GM21529 (cell line): Measurements from ENCODE around the gene SH3PXD2B.
A peak's percentile ranks its signal among the peaks of the same experiment; 100 is the strongest.
"Not testable (repeated sequence)": the region's sequence is repeated elsewhere in the genome, so short reads cannot be mapped to it uniquely, and the experiment has no call there.

ENCODE experiments used
- ATAC-seq: cut with Tn5 transposase; IDR thresholded peaks from one replicate; pipeline ENCODE4 v1.9.1; 2021; ENCODE audit not compliant: unreplicated experiment

SH3PXD2B gene

DNA sequence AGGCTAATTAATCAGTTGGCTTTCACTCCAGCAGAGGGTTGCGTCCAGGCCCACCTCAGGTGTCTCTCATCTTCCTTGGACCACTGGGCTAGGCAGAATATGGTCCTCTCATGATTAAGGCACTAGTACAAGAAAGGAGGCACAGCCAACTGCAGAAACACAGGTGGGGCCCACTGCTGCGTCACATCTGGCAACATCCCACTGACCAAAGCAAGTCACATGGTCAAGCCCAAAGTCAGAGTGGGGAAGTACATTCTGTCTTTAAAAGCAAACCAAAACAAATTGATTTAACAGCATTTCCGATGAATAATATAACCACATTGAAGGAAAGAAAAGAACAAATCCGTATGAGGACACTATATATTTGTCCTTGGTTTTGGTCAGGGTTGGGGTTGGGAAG is 142.7 kb downstream of the SH3PXD2B start:
- no peak for ATAC-seq

DNA sequence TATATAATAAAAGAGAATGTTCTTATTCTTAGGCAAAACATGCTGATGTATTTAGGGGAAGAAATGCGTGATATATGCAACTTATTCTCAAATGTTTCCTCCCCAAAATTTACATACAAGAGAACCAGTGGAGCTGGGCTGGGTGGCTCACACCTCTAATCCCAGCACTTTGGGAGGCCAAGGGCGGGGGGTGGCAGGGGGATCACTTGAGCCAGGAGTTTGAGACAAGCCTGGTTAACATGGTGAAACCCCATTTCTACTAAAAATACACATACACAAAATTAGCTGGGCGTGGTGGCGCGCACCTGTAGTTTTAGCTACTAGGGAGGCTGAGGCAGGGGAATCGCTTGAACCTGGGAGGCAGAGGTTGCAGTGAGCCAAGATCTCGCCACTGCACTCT is 143.3 kb downstream of the SH3PXD2B start:
- ATAC-seq: no peak

DNA sequence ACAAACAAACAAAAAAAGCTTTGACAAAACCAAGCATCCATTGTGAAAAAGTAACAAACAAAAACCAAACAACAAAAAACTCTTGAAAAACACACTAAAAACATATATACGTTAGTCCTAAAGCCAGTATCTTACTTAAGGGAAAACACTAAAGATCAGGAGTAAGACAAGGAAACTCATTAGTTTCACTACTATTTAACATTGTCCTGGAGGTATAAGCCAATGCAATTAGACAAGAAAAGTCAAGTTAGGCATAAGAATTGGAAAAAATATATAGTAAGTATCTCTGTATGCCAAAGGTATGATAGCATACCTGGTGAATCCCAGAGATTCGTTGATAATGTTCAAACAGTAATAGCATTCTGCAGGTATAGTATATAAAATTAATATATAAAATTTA is 148.9 kb downstream of the SH3PXD2B start:
- no peak for ATAC-seq

DNA sequence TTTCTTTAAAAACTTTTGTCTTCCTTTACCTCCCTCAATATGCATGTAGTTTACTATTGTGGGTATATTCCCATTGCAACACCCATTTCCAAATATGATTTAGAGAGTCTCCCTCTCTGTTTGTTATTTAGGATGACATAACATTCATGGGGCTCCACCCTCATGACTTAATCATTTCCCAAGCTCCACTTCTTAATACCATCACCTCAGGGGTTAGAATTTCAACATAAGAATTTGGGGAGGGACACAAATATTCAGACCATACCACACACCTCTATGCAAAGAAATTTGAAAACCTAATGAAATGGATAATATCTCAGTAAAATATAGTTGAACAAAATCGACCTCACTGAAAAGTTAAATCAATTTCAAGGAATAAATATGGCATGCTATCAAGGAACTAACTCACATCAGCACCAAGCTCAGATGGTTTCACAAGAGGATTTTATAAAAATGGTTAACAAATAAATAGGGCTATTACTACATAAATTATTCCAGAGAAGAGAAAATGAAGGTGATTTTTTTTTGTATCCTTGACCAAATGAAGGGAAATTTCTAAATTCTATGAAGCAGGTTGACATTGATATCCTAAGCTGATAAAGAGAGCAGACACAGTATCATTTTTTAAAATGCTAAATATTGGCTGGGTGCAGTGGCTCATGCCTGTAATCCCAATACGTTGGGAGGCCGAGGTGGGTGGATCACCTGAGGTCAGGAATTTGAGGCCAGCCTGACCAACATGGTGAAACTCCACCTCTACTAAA is 150.6 kb downstream of the SH3PXD2B start:
- ATAC-seq: no peak

DNA sequence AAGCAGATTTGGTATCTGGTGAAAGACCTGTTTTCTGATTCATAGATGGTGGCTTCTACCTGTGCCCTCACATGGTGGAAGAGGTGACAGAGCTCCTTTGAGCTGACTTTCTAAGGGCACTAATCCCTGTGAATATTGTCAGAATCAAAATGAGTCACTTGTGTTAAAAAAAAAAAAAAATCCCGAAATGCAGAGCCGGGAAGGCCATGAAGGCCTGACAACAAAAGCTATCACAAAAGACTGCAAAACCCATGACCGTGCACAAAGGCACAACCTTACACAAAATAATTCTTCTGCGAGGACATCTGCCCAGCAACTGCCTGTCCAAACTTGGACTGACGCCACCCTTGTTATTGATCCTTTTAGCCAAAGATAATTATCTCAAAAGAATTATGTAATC is 151.2 kb downstream of the SH3PXD2B start:
- no peak for ATAC-seq

DNA sequence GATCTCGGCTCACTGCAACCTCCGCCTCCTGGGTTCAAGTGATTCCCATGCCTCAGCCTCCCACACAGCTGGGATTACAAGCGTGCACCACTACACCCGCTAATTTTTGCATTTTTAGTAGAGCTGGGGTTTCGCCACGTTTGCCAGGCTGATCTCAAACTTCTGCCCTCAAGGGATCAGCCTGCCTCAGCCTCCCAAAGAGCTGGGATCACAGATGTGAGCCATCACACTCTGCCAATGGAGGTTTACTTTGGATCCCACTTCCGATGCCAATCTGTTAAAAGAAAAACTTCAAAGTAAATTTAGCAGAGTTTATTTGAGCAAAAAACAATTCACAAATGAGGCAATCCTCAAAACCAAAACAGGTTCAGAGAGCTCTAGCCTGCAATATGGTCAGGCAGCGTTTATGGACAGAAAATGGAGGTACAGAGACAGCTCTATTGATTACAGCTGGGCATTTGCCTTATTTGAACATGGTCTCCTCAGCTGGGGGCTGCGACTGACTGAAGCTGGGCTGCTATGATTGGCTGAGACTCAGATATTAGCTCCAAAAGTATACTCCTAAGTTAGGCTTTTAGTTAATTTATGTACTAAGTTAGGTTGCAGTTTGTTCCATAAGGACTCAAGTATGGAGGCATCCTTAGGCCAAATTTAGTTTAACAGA is 152.1 kb downstream of the SH3PXD2B start:
- no peak for ATAC-seq

DNA sequence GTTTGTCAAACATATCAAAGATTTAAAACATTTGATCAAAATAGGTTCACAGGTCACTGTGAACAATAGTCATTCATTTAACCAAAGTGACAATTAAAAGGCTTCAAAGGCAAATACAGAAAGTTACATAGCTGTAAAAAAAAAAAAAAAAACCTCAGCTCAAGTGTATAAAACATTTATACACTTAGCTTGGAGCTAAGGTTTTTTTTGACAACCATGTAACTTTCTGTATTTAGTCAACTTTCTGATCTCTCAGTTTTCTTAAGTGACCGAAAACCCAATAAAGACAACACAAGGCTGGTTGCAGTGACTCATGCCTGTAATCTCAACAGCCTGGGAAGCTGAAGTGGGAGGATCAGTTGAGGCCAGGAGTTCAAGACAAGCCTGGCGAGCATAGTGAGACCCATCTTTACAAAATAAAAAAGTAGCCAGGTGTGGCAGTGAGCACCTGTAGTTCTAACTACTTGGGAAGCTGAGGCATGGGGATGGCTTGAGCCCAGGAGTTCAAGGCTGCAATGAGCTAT is 154.3 kb downstream of the SH3PXD2B start:
- ATAC-seq: no peak

DNA sequence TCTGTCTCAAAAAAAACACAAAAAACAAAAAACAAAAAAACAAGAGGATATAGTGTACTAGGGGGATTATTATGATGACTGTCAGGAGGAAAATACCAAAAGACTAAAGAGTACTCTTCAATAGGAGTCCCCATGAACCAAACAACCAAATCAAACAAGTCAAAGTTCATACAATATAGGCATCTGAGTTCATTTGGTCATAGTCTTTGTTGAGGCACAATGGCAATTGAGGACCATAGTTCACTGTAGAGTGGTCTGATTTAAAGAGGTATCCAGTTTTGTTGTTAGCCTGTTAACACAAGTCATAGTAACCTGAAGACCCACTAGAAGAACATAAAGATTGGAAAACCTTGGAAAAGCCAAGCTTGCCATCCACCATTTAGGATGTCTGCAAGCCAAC is 159.5 kb downstream of the SH3PXD2B start:
- no peak for ATAC-seq

DNA sequence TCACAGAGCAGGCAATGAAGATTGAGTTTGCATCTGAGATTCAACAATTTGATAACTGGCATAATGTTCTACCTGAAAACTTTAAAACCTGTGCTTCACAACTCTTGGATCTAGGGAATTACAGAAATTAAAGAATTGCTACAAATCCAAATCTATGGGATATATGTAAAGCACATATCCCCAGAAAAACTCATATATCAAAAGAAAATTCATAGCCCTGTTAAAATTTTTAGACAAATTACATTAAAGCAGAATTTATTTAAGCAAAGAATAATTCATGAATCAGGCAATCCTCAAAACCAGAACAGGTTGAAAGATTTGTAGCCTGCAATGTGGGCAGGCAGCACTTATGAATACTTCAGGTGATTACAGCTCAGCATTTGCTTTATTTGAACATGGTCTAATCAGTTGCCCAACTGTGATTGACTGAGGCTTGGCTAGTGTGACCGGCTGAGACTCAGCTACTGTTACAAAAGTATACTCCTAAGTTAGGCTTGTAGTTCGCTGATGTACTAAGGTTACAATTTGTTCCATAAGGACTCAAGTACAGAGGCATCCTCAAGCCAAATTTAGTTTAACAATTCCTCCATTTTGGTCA is 160.5 kb downstream of the SH3PXD2B start:
- no peak for ATAC-seq

DNA sequence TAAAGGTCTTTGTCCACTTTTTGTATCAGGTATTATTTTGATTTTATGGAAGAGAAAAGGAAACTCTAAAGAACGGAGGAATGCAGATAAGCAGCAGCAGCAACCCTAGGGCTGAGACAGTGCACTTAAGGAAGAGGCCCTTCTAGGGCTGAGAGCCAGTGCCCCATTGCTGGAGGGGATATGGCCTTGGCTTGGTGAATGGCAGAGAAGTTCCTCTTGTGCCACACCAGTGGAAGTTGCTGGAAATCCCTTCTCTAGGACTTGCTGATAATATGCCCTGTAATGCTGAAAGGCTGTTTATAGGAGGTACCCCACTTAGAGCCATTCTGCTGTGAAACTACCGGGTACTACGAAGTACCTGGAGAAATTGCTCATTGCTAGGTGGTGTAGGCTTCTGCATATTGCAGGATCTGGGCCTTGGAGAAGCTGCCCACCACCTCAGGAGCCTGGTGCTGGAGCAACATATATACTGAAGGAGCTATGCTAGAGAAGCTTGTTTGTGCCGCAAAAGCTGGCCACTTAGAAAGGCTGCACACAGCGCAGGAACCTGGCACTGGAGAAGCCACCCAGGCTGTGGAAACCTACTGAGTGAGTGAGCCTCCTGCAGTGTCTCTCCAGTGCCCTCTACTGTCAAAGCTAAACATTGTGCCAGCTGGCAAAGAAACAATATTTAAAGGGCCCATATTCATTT is 161.1 kb downstream of the SH3PXD2B start:
- ATAC-seq: peak; percentile 94

DNA sequence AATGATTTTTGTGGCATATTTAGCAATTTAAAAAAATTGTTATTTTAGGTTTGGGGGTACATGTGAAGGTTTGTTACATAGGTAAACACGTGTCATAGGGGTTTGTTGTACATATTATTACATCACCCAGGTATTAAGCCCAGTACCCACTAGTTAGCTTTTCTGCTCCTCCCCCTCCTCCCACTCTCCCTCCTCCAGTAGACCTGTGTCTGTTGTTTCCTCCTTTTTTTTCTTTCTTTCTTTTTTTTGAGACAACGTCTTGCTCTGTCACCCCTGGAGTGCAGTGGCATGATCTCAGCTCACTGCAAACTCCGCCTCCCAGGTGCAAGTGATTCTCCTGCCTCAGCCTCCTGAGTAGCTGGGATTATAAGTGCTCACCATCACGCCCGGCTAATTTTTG is 162.5 kb downstream of the SH3PXD2B start:
- not testable (repeated sequence) for ATAC-seq

DNA sequence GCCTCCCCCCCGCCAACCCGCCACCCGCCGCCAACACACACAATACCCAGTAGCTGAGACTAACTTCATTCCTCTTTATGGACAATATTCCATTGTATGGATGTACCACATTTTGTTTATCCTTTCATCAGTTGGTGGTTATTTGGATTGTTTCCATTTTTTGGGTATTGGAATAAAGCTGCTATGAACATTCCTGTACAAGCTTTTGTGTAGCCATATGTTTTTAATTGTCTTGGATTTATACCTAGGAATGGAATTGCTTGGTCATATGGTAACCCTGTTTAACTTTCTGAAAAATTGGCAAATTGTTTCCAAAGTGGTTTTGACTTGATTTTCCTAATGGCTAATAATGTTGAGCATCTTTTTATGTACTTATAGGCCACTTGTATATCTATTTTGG is 165.9 kb downstream of the SH3PXD2B start:
- no peak for ATAC-seq

DNA sequence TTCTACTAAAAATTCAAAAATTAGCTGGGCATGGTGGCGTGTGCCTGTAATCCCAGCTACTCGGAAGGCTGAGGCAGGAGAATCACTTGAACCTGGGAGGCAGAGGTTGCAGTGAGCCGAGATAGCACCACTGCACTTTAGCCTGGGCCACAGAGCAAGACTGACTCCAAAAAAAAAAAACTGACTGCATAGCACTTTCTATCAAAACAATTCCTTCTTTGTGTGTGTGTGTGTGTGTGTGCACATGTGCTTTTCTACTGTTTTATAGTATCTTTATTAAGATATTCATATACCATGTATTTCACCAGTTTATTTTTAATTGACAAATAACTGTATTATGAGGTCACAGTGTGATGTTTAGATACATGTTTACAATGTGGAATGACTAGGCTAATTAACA is 167.2 kb downstream of the SH3PXD2B start:
- ATAC-seq: not testable (repeated sequence)

DNA sequence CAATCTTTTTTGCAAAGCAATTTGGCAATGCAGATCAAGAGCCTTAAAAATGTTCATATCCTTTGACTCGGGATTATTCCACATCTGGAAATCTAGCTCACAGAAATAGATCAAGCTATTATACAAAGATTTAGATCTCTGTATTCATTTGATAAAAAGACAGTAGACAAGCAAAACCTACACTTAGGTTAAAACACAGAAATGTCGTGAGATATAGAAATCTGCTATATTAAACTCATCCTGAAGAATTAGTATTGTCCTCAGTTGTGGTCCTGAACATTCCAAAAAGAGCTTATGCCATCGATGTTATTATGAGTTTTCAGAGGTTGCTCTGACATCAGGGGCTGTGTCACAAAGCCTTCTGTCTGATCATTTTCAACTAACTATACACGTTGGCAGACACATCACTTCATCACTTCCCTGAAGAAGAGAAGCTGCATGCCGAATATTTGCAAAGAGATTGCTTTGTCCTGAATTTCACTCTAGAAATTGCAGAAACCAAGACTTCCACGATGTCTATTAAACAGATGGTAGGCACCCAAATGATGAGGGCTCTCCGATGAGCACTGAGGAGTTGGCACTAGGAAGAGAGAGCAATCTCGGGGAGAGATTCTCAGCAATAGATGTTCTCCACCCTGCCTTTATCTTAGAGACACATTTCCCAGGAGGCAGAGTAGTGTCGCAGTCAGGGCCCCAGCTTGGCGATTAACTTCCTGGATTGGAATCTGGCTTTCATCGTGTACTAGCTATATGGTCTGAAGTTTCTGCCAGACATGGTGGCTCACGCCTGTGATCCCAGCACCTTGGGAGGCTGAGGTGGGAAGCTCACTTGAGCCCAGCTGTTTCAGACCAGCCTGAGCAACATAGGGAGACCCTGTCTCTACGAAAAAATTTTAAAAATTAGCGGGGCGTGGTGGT is 168.8 kb downstream of the SH3PXD2B start:
- no peak for ATAC-seq

DNA sequence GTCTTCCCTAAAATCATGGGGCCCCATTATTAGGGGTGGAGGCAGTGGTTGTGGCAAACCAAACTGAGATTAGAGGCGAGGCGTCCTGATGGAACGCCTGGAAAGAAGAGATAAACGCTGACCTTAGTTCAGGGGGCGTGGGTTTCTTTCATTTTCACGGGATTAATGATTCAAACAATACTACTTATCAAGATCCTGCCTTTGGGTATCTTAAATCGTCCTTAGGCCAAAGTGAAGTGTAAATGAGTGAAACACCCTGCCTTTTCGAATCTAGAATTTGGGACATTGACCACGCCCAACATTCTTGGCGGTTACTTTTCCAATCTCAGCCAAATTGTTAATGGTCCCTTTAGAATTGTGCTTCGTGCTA is 169.7 kb downstream of the SH3PXD2B start:
- no peak for ATAC-seq

DNA sequence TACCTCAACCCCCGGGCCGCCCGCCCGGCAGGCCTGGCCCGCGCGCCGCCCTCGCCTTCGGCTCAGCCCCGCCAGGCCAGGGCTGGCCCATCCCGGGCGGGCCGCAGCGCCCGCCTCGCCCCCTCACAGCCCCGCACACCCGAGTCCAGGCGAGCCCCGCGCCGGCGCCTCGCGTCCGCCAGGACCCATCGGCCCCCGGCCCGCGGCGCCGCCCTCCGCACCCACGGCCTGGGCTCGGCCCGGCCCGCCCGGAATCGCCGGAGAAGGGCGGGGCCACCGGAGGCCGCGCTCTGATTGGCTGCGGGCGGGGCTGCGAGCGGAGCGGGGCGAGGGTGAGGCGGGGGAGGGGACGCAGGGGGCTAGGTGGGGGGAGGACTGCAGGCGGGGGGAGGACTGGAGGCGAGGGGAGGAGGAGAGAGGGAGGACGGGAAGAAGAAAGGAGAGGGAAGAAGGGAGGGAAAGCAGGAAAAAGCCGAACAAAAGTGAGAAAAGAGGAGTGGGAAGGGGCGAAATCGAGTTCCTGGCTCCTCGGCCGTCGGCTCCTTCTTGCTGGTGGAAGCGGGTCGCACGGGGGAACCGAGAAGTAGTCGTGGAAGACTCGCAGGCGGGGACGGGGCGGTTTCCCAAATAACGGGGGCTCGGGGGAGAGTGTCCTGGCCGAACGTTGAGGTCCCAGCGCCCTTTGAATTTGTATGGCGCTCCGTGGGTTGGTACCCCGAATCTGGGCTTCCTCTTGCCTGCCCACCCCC is 170.3 kb downstream of the SH3PXD2B start:
- ATAC-seq: peak; percentile 80

DNA sequence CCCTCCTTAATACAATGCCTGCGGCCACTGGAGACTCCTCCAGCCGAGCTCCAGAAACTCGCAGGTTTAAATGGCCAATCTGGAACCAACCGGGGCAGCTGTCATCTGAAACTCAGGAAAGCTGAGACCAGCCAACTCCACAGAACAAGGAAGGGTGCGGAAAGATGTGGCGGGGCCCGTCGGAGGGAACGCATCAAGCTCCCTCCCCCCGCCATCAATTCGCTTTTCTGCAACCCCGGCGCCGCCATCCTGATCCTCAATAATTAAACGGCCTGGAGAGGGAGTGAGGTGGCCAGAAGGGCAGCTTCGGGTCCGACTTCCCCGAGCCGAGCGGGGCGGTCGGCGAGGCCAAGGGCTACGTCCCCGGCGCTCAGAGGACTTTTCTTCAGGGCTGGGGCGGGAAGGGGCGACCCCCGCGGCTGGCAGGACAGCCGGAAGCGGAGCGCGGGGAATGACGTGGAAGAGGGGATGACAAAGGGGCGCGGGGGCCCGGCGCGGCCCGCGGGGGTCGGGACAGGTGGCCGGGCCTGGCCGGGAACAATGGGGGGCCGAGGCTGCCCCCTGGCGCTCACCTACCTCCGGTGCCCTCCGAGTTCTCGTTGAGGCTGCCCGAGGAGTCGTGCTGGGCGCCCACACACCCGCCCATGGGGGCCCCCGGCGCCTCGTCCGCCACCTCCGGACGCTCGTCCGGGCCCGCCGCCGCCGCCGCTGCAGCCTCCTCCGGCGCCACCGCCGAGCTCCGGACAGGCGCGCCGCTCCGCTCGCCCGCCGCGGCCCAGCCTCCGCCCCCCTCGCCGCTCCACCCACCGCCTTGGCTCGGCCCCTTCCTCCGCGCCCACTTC is 171.1 kb downstream of the SH3PXD2B start, which contains the start of gene UBTD2:
Gene UBTD2 (minus strand): TSS at position 745 of the 842 bp plus-strand sequence. CDS start 99 bp downstream, at position 646.
- peak; percentile 87 for ATAC-seq

DNA sequence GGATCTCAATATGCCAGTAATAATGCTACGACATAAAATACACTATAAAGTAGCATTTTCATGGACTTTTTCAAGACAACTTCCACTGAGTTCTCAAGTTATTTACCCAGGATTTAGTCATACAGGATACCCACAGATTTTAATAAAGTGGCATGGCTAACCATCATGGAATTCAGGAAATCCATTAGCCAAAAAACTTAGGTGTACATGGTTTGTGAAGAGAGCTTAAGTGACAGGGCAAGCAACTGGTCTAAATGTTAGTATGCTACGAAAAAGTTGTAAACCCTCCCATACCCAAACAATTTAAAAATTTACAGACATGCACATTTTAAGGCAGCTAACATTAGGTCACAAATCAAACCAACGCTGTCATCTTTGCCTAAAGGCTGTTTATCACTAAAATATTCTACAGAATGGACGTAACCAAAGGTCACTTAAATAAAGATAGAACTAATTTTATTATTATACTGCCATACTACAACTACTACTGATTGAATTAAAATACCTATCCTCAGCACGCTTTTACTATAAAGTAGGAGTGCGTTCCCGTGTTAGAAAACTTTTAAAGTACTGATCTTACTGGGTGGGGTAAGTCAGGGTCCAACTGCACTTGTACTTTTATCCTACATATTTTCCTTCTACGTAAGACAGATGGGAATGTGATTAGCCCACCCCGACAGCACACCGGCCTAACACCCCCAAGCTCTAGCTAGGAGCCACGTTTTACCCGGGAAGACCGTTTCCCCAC is 171.9 kb downstream of the SH3PXD2B start:
- ATAC-seq: no peak
